H9 (cell line): ENCODE data around the gene CTSA. TPM values are rescaled to one million over a fixed set of nuclear protein-coding genes. Genes with fewer than 3 reads are reported as not detected.

Source experiments
- DNase-seq: peaks from one replicate; pipeline ENCODE4 v3.0.0-alpha.2; 2017
- H2AFZ ChIP-seq: one replicate; pipeline ENCODE4 v1.6.1; 2013; ENCODE audit warnings: mild to moderate bottlenecking, low read length, control low read depth, moderate library complexity
- H2AK5ac ChIP-seq: 2 replicates; pipeline ENCODE4 v1.6.1; 2013; ENCODE audit warnings: low read length, control low read depth, mixed read lengths; ENCODE audit not compliant: insufficient read length
- H2BK120ac ChIP-seq: one replicate; pipeline ENCODE4 v1.6.1; 2013; ENCODE audit warnings: low read depth, mild to moderate bottlenecking, low read length, control low read depth, inconsistent platforms; ENCODE audit not compliant: poor library complexity, severe bottlenecking
- H2BK12ac ChIP-seq: 2 replicates; pipeline ENCODE4 v1.6.1; 2013; ENCODE audit warnings: low read length, control low read depth, mixed read lengths, low read depth; ENCODE audit not compliant: insufficient read length
- H2BK15ac ChIP-seq: 2 replicates; pipeline ENCODE4 v1.6.1; 2013; ENCODE audit warnings: low read depth, low read length, control low read depth
- H2BK20ac ChIP-seq: one replicate; pipeline ENCODE4 v1.6.1; 2013; ENCODE audit warnings: low read depth, mild to moderate bottlenecking, low read length, control low read depth, inconsistent platforms; ENCODE audit not compliant: poor library complexity, severe bottlenecking
- H2BK5ac ChIP-seq: 2 replicates; pipeline ENCODE4 v1.6.1; 2013; ENCODE audit warnings: low read length, control low read depth, mixed read lengths; ENCODE audit not compliant: insufficient read length
- H3K14ac ChIP-seq: 2 replicates; pipeline ENCODE4 v1.6.1; 2013; ENCODE audit warnings: low read length, control low read depth; ENCODE audit not compliant: insufficient read depth
- H3K18ac ChIP-seq: 2 replicates; pipeline ENCODE4 v1.6.1; 2013; ENCODE audit warnings: low read depth, mild to moderate bottlenecking, mixed read lengths, low read length, control low read depth; ENCODE audit not compliant: insufficient read length
- H3K23ac ChIP-seq: 2 replicates; pipeline ENCODE4 v1.6.1; 2013; ENCODE audit warnings: low read length, control low read depth, mixed read lengths, low read depth; ENCODE audit not compliant: insufficient read length
- H3K23me2 ChIP-seq: 2 replicates; pipeline ENCODE4 v1.6.1; 2013; ENCODE audit warnings: low read depth, mild to moderate bottlenecking, mixed read lengths, low read length, control low read depth; ENCODE audit not compliant: insufficient read length, poor library complexity, severe bottlenecking
- H3K27ac ChIP-seq: 2 replicates; pipeline ENCODE4 v1.5.1; 2013; ENCODE audit warnings: low read length, control low read depth, mixed read lengths, low read depth; ENCODE audit not compliant: insufficient read length
- H3K27me3 ChIP-seq: 2 replicates; pipeline ENCODE4 v1.6.1; 2013; ENCODE audit warnings: low read length, control low read depth, inconsistent platforms; ENCODE audit not compliant: insufficient read depth
- H3K4ac ChIP-seq: 2 replicates; pipeline ENCODE4 v1.6.1; 2013; ENCODE audit warnings: low read depth, mild to moderate bottlenecking, control low read depth, inconsistent platforms, low read length, moderate library complexity
- H3K4me1 ChIP-seq: 2 replicates; pipeline ENCODE4 v1.6.1; 2013; ENCODE audit warnings: low read length, control low read depth, inconsistent platforms; ENCODE audit not compliant: insufficient read depth
- H3K4me2 ChIP-seq: 2 replicates; pipeline ENCODE4 v1.6.1; 2013; ENCODE audit warnings: low read length, control low read depth, mixed read lengths; ENCODE audit not compliant: insufficient read length, insufficient read depth
- H3K56ac ChIP-seq: 2 replicates; pipeline ENCODE4 v1.6.1; 2013; ENCODE audit warnings: low read depth, mild to moderate bottlenecking, mixed read lengths, low read length, control low read depth; ENCODE audit not compliant: insufficient read length
- H3K79me1 ChIP-seq: 2 replicates; pipeline ENCODE4 v1.6.1; 2013; ENCODE audit warnings: low read depth, mild to moderate bottlenecking, moderate library complexity, low read length, control low read depth, inconsistent platforms; ENCODE audit not compliant: insufficient read depth, poor library complexity, severe bottlenecking
- H3K79me2 ChIP-seq: 2 replicates; pipeline ENCODE4 v1.6.1; 2013; ENCODE audit warnings: low read length, control low read depth, inconsistent platforms; ENCODE audit not compliant: insufficient read depth
- H3K9ac ChIP-seq: 2 replicates; pipeline ENCODE4 v1.6.1; 2013; ENCODE audit warnings: low read length, control low read depth, mixed read lengths; ENCODE audit not compliant: insufficient read length; ENCODE audit errors: extremely low read depth
- H3K9me3 ChIP-seq: one replicate; pipeline ENCODE4 v1.6.1; 2013; ENCODE audit warnings: low read depth, low read length, inconsistent platforms; ENCODE audit not compliant: control insufficient read depth
- H3T11ph ChIP-seq: one replicate; pipeline ENCODE4 v1.6.1; 2013; ENCODE audit warnings: mild to moderate bottlenecking, low read length, control low read depth, inconsistent platforms
- H4K20me1 ChIP-seq: one replicate; pipeline ENCODE4 v1.6.1; 2013; ENCODE audit not compliant: control insufficient read depth, insufficient read length, insufficient read depth
- H4K5ac ChIP-seq: 2 replicates; pipeline ENCODE4 v1.6.1; 2013; ENCODE audit warnings: low read depth, mild to moderate bottlenecking, mixed read lengths, low read length, control low read depth; ENCODE audit not compliant: insufficient read length
- H4K8ac ChIP-seq: replicated peaks from 2 replicates; pipeline ENCODE4 v1.6.1; 2013; ENCODE audit warnings: low read length, control low read depth, mixed read lengths, low read depth; ENCODE audit not compliant: insufficient read length
- H4K91ac ChIP-seq: 2 replicates; pipeline ENCODE4 v1.6.1; 2013; ENCODE audit warnings: low read depth, mild to moderate bottlenecking, moderate library complexity, mixed read lengths, low read length, control low read depth; ENCODE audit not compliant: insufficient read length
- H3K27ac Mint-ChIP-seq, 3 experiments: 2 replicates in 2 of 3; 3 replicates in 1 of 3; pipeline ENCODE4 v1.8.0; 2020 to 2021; ENCODE audit warnings: mixed read lengths in 3 of 3, mild to moderate bottlenecking in 1 of 3, moderate library complexity in 1 of 3
- H3K27me3 Mint-ChIP-seq: 2 replicates; pipeline ENCODE4 v1.8.0; 2021; ENCODE audit warnings: low read depth, mild to moderate bottlenecking, moderate library complexity, mixed read lengths
- H3K36me3 Mint-ChIP-seq, 3 experiments: 2 replicates in 2 of 3; 3 replicates in 1 of 3; pipeline ENCODE4 v1.8.0; 2020 to 2021; ENCODE audit warnings: low read depth in 3 of 3, mixed read lengths in 3 of 3; ENCODE audit not compliant: insufficient read depth in 1 of 3
- H3K4me1 Mint-ChIP-seq, 2 experiments: 2 replicates each; pipeline ENCODE4 v1.8.0; 2020; ENCODE audit warnings: mixed read lengths in 2 of 2
- H3K4me3 Mint-ChIP-seq, 2 experiments: 2 replicates in 1 of 2; 3 replicates in 1 of 2; pipeline ENCODE4 v1.8.0; 2020 to 2021; ENCODE audit warnings: mild to moderate bottlenecking in 2 of 2, mixed read lengths in 2 of 2, moderate library complexity in 1 of 2
- H3K9me3 Mint-ChIP-seq, 2 experiments: 2 replicates in 1 of 2; 3 replicates in 1 of 2; pipeline ENCODE4 v1.8.0; 2020; ENCODE audit warnings: mild to moderate bottlenecking in 2 of 2, mixed read lengths in 2 of 2, moderate library complexity in 1 of 2
- CTCF ChIP-seq: fragments of 200-600 bp; sonication (generic); conservative IDR thresholded peaks from 3 replicates; pipeline ENCODE4 v1.8.0; 2021; ENCODE audit warnings: antibody characterized with exemption, mild to moderate bottlenecking
- WGBS: extraction: QIAGEN DNeasy Blood & Tissue Kit; methylation state at CpG from one replicate; pipeline ENCODE4 v1.1.7; 2013; ENCODE audit warnings: missing lambda C conversion rate, low lambda C conversion rate, mixed read lengths; ENCODE audit not compliant: insufficient read length; ENCODE audit errors: extremely low coverage; 5-methylcytosine and 5-hydroxymethylcytosine counted together
- total RNA-seq: library from RNA; stranded (reverse); gene quantifications from 2 replicates; pipeline ENCODE4 v1.2.1, GENCODE V29; 2021

The CTSA gene
- total RNA-seq, 1 experiment from 2014 or later: 64.4 TPM

GRCh38 chr20:45892828-45893500 is 1.8 kb downstream of the CTSA start:
- H3K9me3 ChIP-seq: no peaks in the 10 kb centered on the region
- H3K4me1 Mint-ChIP-seq: peaks cover 5 to 14% of the 10 kb centered on the region in 2 experiments; a peak in 3 of 4 replicates

More at GRCh38 chr20:45892828-45893500, 1.8 kb downstream of the CTSA start:
- Histone ChIP-seq H4K20me1 (no peaks in the 10 kb centered on the region), H3K4me1 (no peaks in the 10 kb centered on the region), H3K27ac (no peak overlapping the region), H3K79me2 (no peaks in the 10 kb centered on the region), H3K9ac (no peak overlapping the region), H3K4me2 (no peak overlapping the region), H3K23ac (no peak overlapping the region), H2BK120ac (no peak overlapping the region), H3K23me2 (peaks cover 13% of the 10 kb centered on the region), H2BK5ac (no peak overlapping the region), H3K14ac (no peak overlapping the region), H2BK15ac (no peak overlapping the region), H4K91ac (no peak overlapping the region), H3K56ac (no peak overlapping the region), H2BK20ac (no peak overlapping the region), H3K4ac (no peak overlapping the region), H3K79me1 (no peaks in the 10 kb centered on the region), H3T11ph (no peak overlapping the region), H2BK12ac (no peak overlapping the region), H2AFZ (no peak overlapping the region), H2AK5ac (no peak overlapping the region), H4K8ac (no peak overlapping the region), H3K18ac (no peak overlapping the region), H4K5ac (no peak overlapping the region), H3K27me3 (no peaks in the 10 kb centered on the region)
- Mint-ChIP-seq H3K9me3 (no peaks in the 10 kb centered on the region), H3K36me3 (peaks cover 12 to 41% (median 34%) of the 10 kb centered on the region in 3 experiments), H3K27me3 (no peaks in the 10 kb centered on the region; the same call in 1 of the 2 replicates), H3K27ac (no peak overlapping the region), H3K4me3 (peak overlapping the region; percentile 85 to 92; a peak in 4 of 5 replicates)
- whole genome bisulfite sequencing: no CpG with 5 or more reads among the region's 4 CpGs
- no peak for DNase-seq
- no peak for TF ChIP-seq CTCF
